H9 (cell line): ENCODE data around the gene BPGM. TPM values are rescaled to one million over a fixed set of nuclear protein-coding genes. Genes with fewer than 3 reads are reported as not detected.

Experiments used
- DNase-seq: peaks from one replicate; pipeline ENCODE4 v3.0.0-alpha.2; 2017
- H2AFZ ChIP-seq: one replicate; pipeline ENCODE4 v1.6.1; 2013; ENCODE audit warnings: mild to moderate bottlenecking, low read length, control low read depth, moderate library complexity
- H2AK5ac ChIP-seq: 2 replicates; pipeline ENCODE4 v1.6.1; 2013; ENCODE audit warnings: low read length, control low read depth, mixed read lengths; ENCODE audit not compliant: insufficient read length
- H2BK120ac ChIP-seq: one replicate; pipeline ENCODE4 v1.6.1; 2013; ENCODE audit warnings: low read depth, mild to moderate bottlenecking, low read length, control low read depth, inconsistent platforms; ENCODE audit not compliant: poor library complexity, severe bottlenecking
- H2BK12ac ChIP-seq: 2 replicates; pipeline ENCODE4 v1.6.1; 2013; ENCODE audit warnings: low read length, control low read depth, mixed read lengths, low read depth; ENCODE audit not compliant: insufficient read length
- H2BK15ac ChIP-seq: 2 replicates; pipeline ENCODE4 v1.6.1; 2013; ENCODE audit warnings: low read depth, low read length, control low read depth
- H2BK20ac ChIP-seq: one replicate; pipeline ENCODE4 v1.6.1; 2013; ENCODE audit warnings: low read depth, mild to moderate bottlenecking, low read length, control low read depth, inconsistent platforms; ENCODE audit not compliant: poor library complexity, severe bottlenecking
- H2BK5ac ChIP-seq: 2 replicates; pipeline ENCODE4 v1.6.1; 2013; ENCODE audit warnings: low read length, control low read depth, mixed read lengths; ENCODE audit not compliant: insufficient read length
- H3K14ac ChIP-seq: 2 replicates; pipeline ENCODE4 v1.6.1; 2013; ENCODE audit warnings: low read length, control low read depth; ENCODE audit not compliant: insufficient read depth
- H3K18ac ChIP-seq: 2 replicates; pipeline ENCODE4 v1.6.1; 2013; ENCODE audit warnings: low read depth, mild to moderate bottlenecking, mixed read lengths, low read length, control low read depth; ENCODE audit not compliant: insufficient read length
- H3K23ac ChIP-seq: 2 replicates; pipeline ENCODE4 v1.6.1; 2013; ENCODE audit warnings: low read length, control low read depth, mixed read lengths, low read depth; ENCODE audit not compliant: insufficient read length
- H3K23me2 ChIP-seq: 2 replicates; pipeline ENCODE4 v1.6.1; 2013; ENCODE audit warnings: low read depth, mild to moderate bottlenecking, mixed read lengths, low read length, control low read depth; ENCODE audit not compliant: insufficient read length, poor library complexity, severe bottlenecking
- H3K27ac ChIP-seq: 2 replicates; pipeline ENCODE4 v1.5.1; 2013; ENCODE audit warnings: low read length, control low read depth, mixed read lengths, low read depth; ENCODE audit not compliant: insufficient read length
- H3K27me3 ChIP-seq: 2 replicates; pipeline ENCODE4 v1.6.1; 2013; ENCODE audit warnings: low read length, control low read depth, inconsistent platforms; ENCODE audit not compliant: insufficient read depth
- H3K4ac ChIP-seq: 2 replicates; pipeline ENCODE4 v1.6.1; 2013; ENCODE audit warnings: low read depth, mild to moderate bottlenecking, control low read depth, inconsistent platforms, low read length, moderate library complexity
- H3K4me1 ChIP-seq: 2 replicates; pipeline ENCODE4 v1.6.1; 2013; ENCODE audit warnings: low read length, control low read depth, inconsistent platforms; ENCODE audit not compliant: insufficient read depth
- H3K4me2 ChIP-seq: 2 replicates; pipeline ENCODE4 v1.6.1; 2013; ENCODE audit warnings: low read length, control low read depth, mixed read lengths; ENCODE audit not compliant: insufficient read length, insufficient read depth
- H3K56ac ChIP-seq: 2 replicates; pipeline ENCODE4 v1.6.1; 2013; ENCODE audit warnings: low read depth, mild to moderate bottlenecking, mixed read lengths, low read length, control low read depth; ENCODE audit not compliant: insufficient read length
- H3K79me1 ChIP-seq: 2 replicates; pipeline ENCODE4 v1.6.1; 2013; ENCODE audit warnings: low read depth, mild to moderate bottlenecking, moderate library complexity, low read length, control low read depth, inconsistent platforms; ENCODE audit not compliant: insufficient read depth, poor library complexity, severe bottlenecking
- H3K79me2 ChIP-seq: 2 replicates; pipeline ENCODE4 v1.6.1; 2013; ENCODE audit warnings: low read length, control low read depth, inconsistent platforms; ENCODE audit not compliant: insufficient read depth
- H3K9ac ChIP-seq: 2 replicates; pipeline ENCODE4 v1.6.1; 2013; ENCODE audit warnings: low read length, control low read depth, mixed read lengths; ENCODE audit not compliant: insufficient read length; ENCODE audit errors: extremely low read depth
- H3K9me3 ChIP-seq: one replicate; pipeline ENCODE4 v1.6.1; 2013; ENCODE audit warnings: low read depth, low read length, inconsistent platforms; ENCODE audit not compliant: control insufficient read depth
- H3T11ph ChIP-seq: one replicate; pipeline ENCODE4 v1.6.1; 2013; ENCODE audit warnings: mild to moderate bottlenecking, low read length, control low read depth, inconsistent platforms
- H4K20me1 ChIP-seq: one replicate; pipeline ENCODE4 v1.6.1; 2013; ENCODE audit not compliant: control insufficient read depth, insufficient read length, insufficient read depth
- H4K5ac ChIP-seq: 2 replicates; pipeline ENCODE4 v1.6.1; 2013; ENCODE audit warnings: low read depth, mild to moderate bottlenecking, mixed read lengths, low read length, control low read depth; ENCODE audit not compliant: insufficient read length
- H4K8ac ChIP-seq: replicated peaks from 2 replicates; pipeline ENCODE4 v1.6.1; 2013; ENCODE audit warnings: low read length, control low read depth, mixed read lengths, low read depth; ENCODE audit not compliant: insufficient read length
- H4K91ac ChIP-seq: 2 replicates; pipeline ENCODE4 v1.6.1; 2013; ENCODE audit warnings: low read depth, mild to moderate bottlenecking, moderate library complexity, mixed read lengths, low read length, control low read depth; ENCODE audit not compliant: insufficient read length
- H3K27ac Mint-ChIP-seq, 3 experiments: 2 replicates in 2 of 3; 3 replicates in 1 of 3; pipeline ENCODE4 v1.8.0; 2020 to 2021; ENCODE audit warnings: mixed read lengths in 3 of 3, mild to moderate bottlenecking in 1 of 3, moderate library complexity in 1 of 3
- H3K27me3 Mint-ChIP-seq: 2 replicates; pipeline ENCODE4 v1.8.0; 2021; ENCODE audit warnings: low read depth, mild to moderate bottlenecking, moderate library complexity, mixed read lengths
- H3K36me3 Mint-ChIP-seq, 3 experiments: 2 replicates in 2 of 3; 3 replicates in 1 of 3; pipeline ENCODE4 v1.8.0; 2020 to 2021; ENCODE audit warnings: low read depth in 3 of 3, mixed read lengths in 3 of 3; ENCODE audit not compliant: insufficient read depth in 1 of 3
- H3K4me1 Mint-ChIP-seq, 2 experiments: 2 replicates each; pipeline ENCODE4 v1.8.0; 2020; ENCODE audit warnings: mixed read lengths in 2 of 2
- H3K4me3 Mint-ChIP-seq, 2 experiments: 2 replicates in 1 of 2; 3 replicates in 1 of 2; pipeline ENCODE4 v1.8.0; 2020 to 2021; ENCODE audit warnings: mild to moderate bottlenecking in 2 of 2, mixed read lengths in 2 of 2, moderate library complexity in 1 of 2
- H3K9me3 Mint-ChIP-seq, 2 experiments: 2 replicates in 1 of 2; 3 replicates in 1 of 2; pipeline ENCODE4 v1.8.0; 2020; ENCODE audit warnings: mild to moderate bottlenecking in 2 of 2, mixed read lengths in 2 of 2, moderate library complexity in 1 of 2
- CTCF ChIP-seq: fragments of 200-600 bp; sonication (generic); conservative IDR thresholded peaks from 3 replicates; pipeline ENCODE4 v1.8.0; 2021; ENCODE audit warnings: antibody characterized with exemption, mild to moderate bottlenecking
- WGBS: extraction: QIAGEN DNeasy Blood & Tissue Kit; methylation state at CpG from one replicate; pipeline ENCODE4 v1.1.7; 2013; ENCODE audit warnings: missing lambda C conversion rate, low lambda C conversion rate, mixed read lengths; ENCODE audit not compliant: insufficient read length; ENCODE audit errors: extremely low coverage; 5-methylcytosine and 5-hydroxymethylcytosine counted together
- total RNA-seq: library from RNA; stranded (reverse); gene quantifications from 2 replicates; pipeline ENCODE4 v1.2.1, GENCODE V29; 2021

Gene BPGM
- total RNA-seq, 1 experiment from 2014 or later = 14.4 TPM

GRCh38 chr7:134637934-134638719, 8.5 kb upstream of the BPGM start:
- Histone ChIP-seq H3K56ac (no peak overlapping the region), H3K4me2 (no peak overlapping the region), H3K79me2 (no peaks in the 10 kb centered on the region), H3K79me1 (no peaks in the 10 kb centered on the region), H4K5ac (no peak overlapping the region), H3K14ac (no peak overlapping the region), H2BK120ac (no peak overlapping the region), H3K9me3 (no peaks in the 10 kb centered on the region), H3K23ac (no peak overlapping the region), H3K9ac (no peak overlapping the region), H2BK15ac (no peak overlapping the region), H3K27me3 (no peaks in the 10 kb centered on the region), H4K20me1 (no peaks in the 10 kb centered on the region), H3K27ac (no peak overlapping the region), H2BK12ac (no peak overlapping the region), H2AK5ac (no peak overlapping the region), H3T11ph (no peak overlapping the region), H2BK20ac (no peak overlapping the region), H4K91ac (no peak overlapping the region), H2AFZ (peak overlapping the region; percentile 62), H3K4ac (no peak overlapping the region), H3K23me2 (no peaks in the 10 kb centered on the region), H3K4me1 (no peaks in the 10 kb centered on the region), H4K8ac (no peak overlapping the region), H2BK5ac (no peak overlapping the region), H3K18ac (no peak overlapping the region)
- Mint-ChIP-seq H3K27me3 (peaks cover 10% of the 10 kb centered on the region), H3K4me1 (no peaks in the 10 kb centered on the region), H3K4me3 (no peak overlapping the region), H3K36me3 (no peaks in the 10 kb centered on the region), H3K27ac (no peak overlapping the region), H3K9me3 (0 out of 5 replicates have a peak, but pooled peaks cover 0 to 7% of the 10 kb centered on the region in 2 experiments)
- TF ChIP-seq CTCF = no peak
- WGBS = 100% methylated on average over 1 of the region's 7 CpGs
- DNase-seq = no peak
